ENCODE results near the gene SEC24D.

- TF ChIP-seq CTCF (IDR thresholded peaks at IDR 0.05; ENCODE audit: insufficient read depth, low read length, poor library complexity, severe bottlenecking) (no peak), EZH2phosphoT487 (conservative IDR thresholded peaks at IDR 0.05; ENCODE audit: low read length) (no peak)
Observed at GRCh38 chr4:118797558-118798142, 38.3 kb downstream of the SEC24D start.

All from SU-DHL-6 (cell line).